Duodenal mucosa (tissue), 2 donors: ENCODE results near the gene MSI2.

ENCODE experiments used
- H3K27ac ChIP-seq: one replicate; pipeline ENCODE4 v1.7.0; 2013; ENCODE audit warnings: low read depth, low read length
- H3K27me3 ChIP-seq, 2 donors: one replicate each; pipeline ENCODE4 v1.7.0; 2013; ENCODE audit warnings: low read length in 2 of 2, control low read depth in 1 of 2; ENCODE audit not compliant: insufficient read depth in 2 of 2, control insufficient read depth in 1 of 2
- H3K36me3 ChIP-seq, 2 donors: one replicate each; pipeline ENCODE4 v1.7.0; 2013; ENCODE audit warnings: low read length in 2 of 2, control low read depth in 1 of 2; ENCODE audit not compliant: insufficient read depth in 2 of 2, control insufficient read depth in 1 of 2
- H3K4me1 ChIP-seq, 2 donors: one replicate each; pipeline ENCODE4 v1.7.0; 2013; ENCODE audit warnings: low read length in 2 of 2, control low read depth in 1 of 2; ENCODE audit not compliant: insufficient read depth in 2 of 2, control insufficient read depth in 1 of 2
- H3K4me3 ChIP-seq, 2 donors: one replicate each; pipeline ENCODE4 v1.7.0; 2013; ENCODE audit warnings: low read length in 2 of 2, low read depth in 1 of 2
- H3K9ac ChIP-seq, 2 donors: one replicate each; pipeline ENCODE4 v1.7.0; 2013; ENCODE audit warnings: low read length in 2 of 2, low read depth in 1 of 2
- H3K9me3 ChIP-seq, 2 donors: one replicate each; pipeline ENCODE4 v1.7.0; 2013; ENCODE audit warnings: low read length in 2 of 2, control low read depth in 1 of 2; ENCODE audit not compliant: control insufficient read depth in 1 of 2

Gene MSI2

DNA sequence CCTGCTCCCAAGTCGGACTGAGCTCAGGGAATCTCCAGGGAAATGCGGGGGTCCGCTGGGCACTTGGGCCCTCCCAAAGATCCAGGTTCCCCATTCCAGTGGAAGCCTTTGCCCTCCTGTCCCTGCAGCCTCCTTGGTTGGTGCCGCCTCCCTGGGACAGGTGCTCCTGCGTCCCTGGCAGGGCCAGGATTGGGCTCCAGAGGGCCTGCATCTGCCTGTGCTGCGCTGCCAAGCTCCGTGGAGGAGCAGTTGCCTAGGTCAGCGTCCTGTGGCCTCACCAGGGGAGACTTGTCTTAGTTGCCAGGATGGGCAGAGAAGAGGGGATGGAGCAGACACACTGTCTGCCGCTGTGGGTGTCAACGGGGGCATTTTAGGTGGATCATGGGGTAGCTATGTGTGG is 67.1 kb downstream of the MSI2 start:
- Histone ChIP-seq H3K36me3 (no peaks in the 10 kb centered on the region), H3K9ac (no peak overlapping the region), H3K4me1 (peaks cover 0 to 6% of the 10 kb centered on the region in 2 donors), H3K9me3 (no peaks in the 10 kb centered on the region), H3K27ac (no peak overlapping the region), H3K4me3 (no peak overlapping the region), H3K27me3 (no peaks in the 10 kb centered on the region)

DNA sequence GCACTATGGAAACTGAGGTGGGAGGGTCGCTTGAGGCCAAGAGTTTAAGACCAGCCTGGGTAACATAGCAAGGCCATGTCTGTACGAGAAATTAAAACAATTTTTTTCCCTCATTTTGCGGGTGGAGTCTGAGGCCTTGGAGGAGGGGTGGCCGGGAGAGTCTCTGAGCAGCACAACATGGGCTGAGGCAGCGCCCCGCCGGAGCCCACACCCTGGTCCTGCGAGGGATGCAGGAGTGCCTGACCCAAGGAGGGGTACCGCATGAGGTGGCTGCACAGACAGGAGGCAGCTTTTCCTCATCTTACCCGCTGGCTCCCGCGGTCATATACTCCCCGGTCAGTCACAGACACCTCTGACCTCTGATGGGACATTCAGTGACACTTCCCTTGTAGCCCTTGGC is 67.7 kb downstream of the MSI2 start:
- H3K9me3 ChIP-seq = no peaks in the 10 kb centered on the region
- H3K27ac ChIP-seq = no peak overlapping the region
- H3K36me3 ChIP-seq = no peaks in the 10 kb centered on the region
- no peak overlapping the region for H3K9ac ChIP-seq
- H3K4me1 ChIP-seq = peaks cover 0 to 6% of the 10 kb centered on the region in 2 donors
- no peak overlapping the region for H3K4me3 ChIP-seq
- no peaks in the 10 kb centered on the region for H3K27me3 ChIP-seq

DNA sequence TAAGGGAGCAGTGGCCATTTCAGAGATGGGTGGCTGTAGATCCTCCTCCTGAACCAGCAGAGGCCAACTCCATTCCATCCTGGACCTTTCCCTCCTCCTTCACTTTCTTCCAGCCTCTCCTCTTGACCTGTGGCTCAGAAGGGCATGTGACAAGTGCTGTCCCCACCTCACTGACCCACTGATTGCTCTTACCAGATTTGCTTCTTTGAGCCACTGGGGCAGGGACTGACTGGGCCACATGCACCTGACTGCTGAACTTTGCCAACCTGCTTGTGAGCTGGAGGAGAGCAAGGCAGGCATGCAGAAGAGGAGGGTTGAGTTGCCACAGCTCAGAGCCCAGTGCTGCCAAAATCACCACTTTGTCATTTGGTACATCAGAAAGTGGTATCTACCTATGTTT is 68.3 kb downstream of the MSI2 start:
- no peak overlapping the region for H3K27ac ChIP-seq
- no peaks in the 10 kb centered on the region for H3K36me3 ChIP-seq

DNA sequence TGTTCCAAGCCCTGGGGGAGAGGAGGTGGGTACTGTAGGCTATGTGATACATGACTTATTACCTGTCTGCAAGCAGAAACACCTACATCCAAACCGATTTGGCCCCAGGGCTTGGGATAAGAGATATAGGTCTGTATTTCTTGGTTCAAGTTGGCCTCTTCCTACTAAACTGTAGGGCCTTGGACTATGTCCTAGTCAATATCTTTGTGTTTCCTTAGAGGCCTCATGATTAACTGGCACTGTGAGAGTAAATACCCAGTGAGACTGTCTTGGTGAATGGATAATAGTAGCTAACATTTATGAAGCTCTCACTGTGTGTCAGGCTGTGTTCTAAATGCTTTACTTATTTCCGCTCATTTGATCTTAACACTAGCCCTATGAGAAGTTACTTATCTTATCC is 70.0 kb downstream of the MSI2 start:
- Histone ChIP-seq H3K4me1 (peaks cover 0 to 6% of the 10 kb centered on the region in 2 donors), H3K27ac (no peak overlapping the region), H3K36me3 (no peaks in the 10 kb centered on the region)

More for the DNA sequence above, 68.3 kb downstream of the MSI2 start:
- Histone ChIP-seq H3K4me1 (peaks cover 0 to 6% of the 10 kb centered on the region in 2 donors), H3K9me3 (no peaks in the 10 kb centered on the region), H3K9ac (no peak overlapping the region), H3K27me3 (no peaks in the 10 kb centered on the region), H3K4me3 (no peak overlapping the region)

DNA sequence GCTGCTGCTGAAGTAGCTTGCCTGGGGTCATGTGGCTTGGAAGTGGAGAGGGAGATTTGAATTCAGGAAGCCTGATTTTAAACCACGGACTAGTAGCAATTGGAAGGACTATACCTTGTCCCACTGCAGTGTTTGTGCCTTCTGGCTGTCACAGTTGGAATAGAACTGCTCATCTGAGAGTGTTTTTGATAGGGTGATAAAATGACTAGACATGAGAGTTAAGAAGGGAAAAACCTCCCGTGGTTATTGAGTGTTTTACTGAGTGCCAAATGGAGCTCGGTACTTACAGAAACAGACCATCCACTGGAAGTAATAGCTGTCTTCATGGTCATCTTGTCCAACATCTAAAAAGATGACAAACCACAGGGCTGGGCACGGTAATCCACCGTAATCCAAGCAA is 70.4 kb downstream of the MSI2 start:
- no peak overlapping the region for H3K27ac ChIP-seq

More for the DNA sequence above, 70.0 kb downstream of the MSI2 start:
- no peak overlapping the region for H3K9ac ChIP-seq
- no peaks in the 10 kb centered on the region for H3K27me3 ChIP-seq
- H3K4me3 ChIP-seq = no peak overlapping the region
- no peaks in the 10 kb centered on the region for H3K9me3 ChIP-seq

DNA sequence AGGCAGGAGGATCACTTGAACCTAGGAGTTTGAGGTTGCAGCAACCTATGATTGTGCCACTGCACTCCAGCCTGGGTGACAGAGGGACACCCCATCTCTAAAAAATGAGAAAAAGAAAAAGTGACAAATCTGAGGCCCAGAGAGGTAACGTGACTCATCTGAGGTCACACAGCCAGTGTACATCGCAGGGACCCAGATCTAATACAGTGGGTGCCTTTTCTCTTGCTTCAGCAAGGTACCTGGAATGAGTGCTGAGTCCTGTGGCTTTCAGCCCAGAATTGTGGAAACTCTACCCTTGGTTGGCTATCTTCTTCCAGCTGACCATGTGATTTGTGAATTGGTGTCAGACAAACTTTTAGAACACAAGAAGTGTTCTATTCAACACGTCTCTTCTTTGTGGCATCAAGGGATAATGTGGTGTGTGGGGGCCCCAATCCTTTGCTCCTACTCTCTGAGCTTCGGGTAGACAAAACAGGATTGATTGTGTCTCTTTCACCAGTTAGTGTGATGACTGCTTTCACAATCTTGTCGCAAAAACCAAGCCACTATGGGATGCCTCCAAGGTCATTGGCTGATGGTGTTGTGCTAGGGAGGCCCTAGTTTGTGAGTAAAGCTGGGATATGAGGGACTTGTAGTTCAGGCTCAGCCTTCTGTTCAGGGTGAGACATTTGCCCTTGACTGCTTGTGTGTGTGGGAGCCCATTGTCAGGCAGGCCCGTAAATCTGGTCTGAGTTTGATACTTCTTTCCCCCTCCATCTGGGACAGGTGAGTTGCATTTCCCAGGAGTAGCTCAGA is 71.0 kb downstream of the MSI2 start:
- Histone ChIP-seq H3K27me3 (no peaks in the 10 kb centered on the region), H3K4me3 (no peak overlapping the region), H3K4me1 (peaks cover 0 to 6% of the 10 kb centered on the region in 2 donors), H3K9me3 (no peaks in the 10 kb centered on the region), H3K9ac (no peak overlapping the region), H3K27ac (no peak overlapping the region), H3K36me3 (no peaks in the 10 kb centered on the region)

More for the DNA sequence above, 70.4 kb downstream of the MSI2 start:
- no peaks in the 10 kb centered on the region for H3K27me3 ChIP-seq
- H3K4me3 ChIP-seq = no peak overlapping the region
- no peaks in the 10 kb centered on the region for H3K9me3 ChIP-seq
- H3K4me1 ChIP-seq = peaks cover 0 to 6% of the 10 kb centered on the region in 2 donors
- H3K9ac ChIP-seq = no peak overlapping the region
- H3K36me3 ChIP-seq = no peaks in the 10 kb centered on the region

DNA sequence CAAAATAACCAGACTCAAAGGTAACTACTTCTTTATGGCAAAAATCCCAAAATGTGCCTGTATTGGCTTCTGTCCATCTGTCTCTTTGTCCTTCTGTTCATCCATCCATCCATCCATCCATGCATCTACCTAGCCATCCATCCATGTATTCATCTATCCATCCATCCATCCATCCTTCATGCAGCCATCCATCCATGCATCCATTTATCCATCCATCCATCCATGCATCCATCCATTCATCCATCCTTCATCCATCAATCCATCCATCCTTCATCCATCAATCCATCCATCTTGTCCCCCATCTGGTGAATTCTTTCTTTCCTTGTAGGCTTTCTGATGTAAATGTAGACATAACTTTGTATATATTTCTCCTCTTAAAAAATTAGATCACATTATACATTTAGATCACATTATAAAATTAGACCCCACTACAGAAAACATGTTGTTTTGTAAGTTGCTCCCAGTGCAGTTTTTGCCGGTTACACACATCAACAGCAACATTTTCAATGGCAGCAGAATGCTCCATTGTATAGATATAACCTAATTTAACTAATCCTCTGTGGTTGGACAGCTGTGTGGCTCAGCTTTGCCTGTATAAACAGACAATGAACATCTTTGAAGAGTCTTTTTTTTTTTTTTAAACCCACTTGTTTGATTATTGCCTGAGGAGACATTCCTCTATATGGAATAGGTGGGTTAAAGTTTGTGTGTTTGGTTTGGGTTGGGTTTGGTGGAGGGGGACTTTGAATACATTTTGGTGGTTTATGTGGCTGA is 72.0 kb downstream of the MSI2 start:
- no peaks in the 10 kb centered on the region for H3K36me3 ChIP-seq
- H3K4me3 ChIP-seq = no peak overlapping the region
- H3K27ac ChIP-seq = no peak overlapping the region
- no peaks in the 10 kb centered on the region for H3K27me3 ChIP-seq
- no peak overlapping the region for H3K9ac ChIP-seq
- peaks cover 0 to 6% of the 10 kb centered on the region in 2 donors for H3K4me1 ChIP-seq
- no peaks in the 10 kb centered on the region for H3K9me3 ChIP-seq

DNA sequence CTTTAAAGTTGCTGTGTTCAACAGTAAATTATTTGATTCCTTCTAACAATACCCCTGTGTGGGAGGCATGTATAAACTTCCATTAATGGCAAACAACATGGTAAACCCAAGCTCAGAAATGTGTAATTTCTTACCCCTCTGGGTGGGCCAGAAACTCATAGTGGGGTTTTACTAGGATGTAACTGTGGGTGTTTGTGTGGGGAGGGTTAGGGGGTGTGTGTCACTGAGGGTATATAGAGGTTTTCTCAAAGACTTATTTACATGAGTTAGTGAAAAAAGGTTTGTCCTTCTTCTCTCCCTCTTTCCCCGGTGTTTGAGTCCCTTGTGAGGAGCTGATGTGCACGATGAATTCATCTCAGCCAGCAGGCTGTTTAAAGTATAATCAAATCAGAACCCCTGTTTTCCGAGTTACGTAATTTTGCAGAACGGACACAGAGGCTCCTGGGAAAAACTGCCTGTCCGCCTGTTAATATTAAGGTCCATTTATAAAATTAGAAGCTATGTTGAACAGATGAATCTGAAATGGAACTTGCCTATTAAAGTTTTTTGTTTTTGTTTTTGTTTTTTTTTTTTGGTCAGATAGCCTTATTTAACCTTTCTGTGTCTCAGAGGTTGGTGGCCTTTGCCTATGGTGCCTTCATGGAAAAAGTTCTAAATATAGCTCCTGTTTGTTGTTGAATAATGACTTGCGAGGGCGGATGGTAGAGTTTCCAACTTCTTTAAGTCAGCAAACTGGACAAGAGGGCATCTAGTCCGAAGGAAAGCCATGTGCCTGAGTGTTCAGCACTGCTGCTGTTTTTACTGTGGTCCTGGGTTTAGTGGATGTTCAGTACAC is 73.3 kb downstream of the MSI2 start:
- peaks cover 0 to 6% of the 10 kb centered on the region in 2 donors for H3K4me1 ChIP-seq
- no peaks in the 10 kb centered on the region for H3K27me3 ChIP-seq
- H3K4me3 ChIP-seq = no peak overlapping the region
- H3K9me3 ChIP-seq = no peaks in the 10 kb centered on the region
- no peaks in the 10 kb centered on the region for H3K36me3 ChIP-seq
- H3K9ac ChIP-seq = no peak overlapping the region
- H3K27ac ChIP-seq = peak overlapping the region; percentile 0

DNA sequence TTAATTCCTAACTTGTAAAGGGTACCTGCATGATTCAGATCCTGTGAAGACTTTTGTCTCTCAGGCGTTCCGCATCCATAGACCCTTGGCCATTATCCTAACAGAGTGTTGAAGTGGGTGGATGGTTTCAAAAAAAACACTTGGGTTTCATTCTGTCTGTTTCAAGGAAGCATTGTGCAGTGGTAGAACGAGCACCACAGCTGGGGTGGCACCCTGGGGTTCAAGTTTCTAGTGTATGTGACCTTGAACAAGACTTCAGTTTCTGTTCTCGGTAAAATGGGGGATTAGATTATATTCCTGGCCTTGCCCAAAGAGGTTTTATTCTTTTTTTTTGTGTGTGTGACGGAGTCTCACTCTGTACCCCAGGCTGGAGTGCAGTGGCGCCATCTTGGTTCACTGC is 74.3 kb downstream of the MSI2 start:
- Histone ChIP-seq H3K4me3 (no peak overlapping the region), H3K9me3 (no peaks in the 10 kb centered on the region), H3K4me1 (peaks cover 0 to 6% of the 10 kb centered on the region in 2 donors), H3K9ac (no peak overlapping the region), H3K27ac (no peak overlapping the region), H3K36me3 (no peaks in the 10 kb centered on the region), H3K27me3 (no peaks in the 10 kb centered on the region)
